ENCODE data around the gene AANAT.

DNA sequence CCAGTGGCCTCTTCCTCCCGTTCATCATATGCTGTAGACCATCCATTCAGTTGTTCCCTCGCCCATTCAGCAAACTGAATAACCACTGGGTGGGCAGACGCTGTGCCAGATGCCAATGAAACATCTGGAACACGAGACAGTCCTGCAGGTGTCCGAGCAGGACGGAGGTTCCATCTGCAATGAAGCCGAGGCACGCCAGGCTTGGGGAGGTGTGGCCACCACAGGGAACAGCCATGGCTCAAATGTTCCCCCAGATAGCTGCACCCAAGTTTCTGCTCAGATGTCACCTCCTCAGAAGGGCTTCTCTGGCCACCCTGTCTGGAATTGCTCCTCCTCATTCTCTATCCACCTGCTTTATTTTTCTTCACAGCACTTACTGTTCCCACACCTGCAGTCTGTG is 45.0 kb upstream of the AANAT start:
- TF ChIP-seq, protein P1, sequence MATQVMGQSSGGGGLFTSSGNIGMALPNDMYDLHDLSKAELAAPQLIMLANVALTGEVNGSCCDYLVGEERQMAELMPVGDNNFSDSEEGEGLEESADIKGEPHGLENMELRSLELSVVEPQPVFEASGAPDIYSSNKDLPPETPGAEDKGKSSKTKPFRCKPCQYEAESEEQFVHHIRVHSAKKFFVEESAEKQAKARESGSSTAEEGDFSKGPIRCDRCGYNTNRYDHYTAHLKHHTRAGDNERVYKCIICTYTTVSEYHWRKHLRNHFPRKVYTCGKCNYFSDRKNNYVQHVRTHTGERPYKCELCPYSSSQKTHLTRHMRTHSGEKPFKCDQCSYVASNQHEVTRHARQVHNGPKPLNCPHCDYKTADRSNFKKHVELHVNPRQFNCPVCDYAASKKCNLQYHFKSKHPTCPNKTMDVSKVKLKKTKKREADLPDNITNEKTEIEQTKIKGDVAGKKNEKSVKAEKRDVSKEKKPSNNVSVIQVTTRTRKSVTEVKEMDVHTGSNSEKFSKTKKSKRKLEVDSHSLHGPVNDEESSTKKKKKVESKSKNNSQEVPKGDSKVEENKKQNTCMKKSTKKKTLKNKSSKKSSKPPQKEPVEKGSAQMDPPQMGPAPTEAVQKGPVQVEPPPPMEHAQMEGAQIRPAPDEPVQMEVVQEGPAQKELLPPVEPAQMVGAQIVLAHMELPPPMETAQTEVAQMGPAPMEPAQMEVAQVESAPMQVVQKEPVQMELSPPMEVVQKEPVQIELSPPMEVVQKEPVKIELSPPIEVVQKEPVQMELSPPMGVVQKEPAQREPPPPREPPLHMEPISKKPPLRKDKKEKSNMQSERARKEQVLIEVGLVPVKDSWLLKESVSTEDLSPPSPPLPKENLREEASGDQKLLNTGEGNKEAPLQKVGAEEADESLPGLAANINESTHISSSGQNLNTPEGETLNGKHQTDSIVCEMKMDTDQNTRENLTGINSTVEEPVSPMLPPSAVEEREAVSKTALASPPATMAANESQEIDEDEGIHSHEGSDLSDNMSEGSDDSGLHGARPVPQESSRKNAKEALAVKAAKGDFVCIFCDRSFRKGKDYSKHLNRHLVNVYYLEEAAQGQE (IDR thresholded peaks at IDR 0.05; ENCODE audit: low read depth) = no peak
- TF ChIP-seq CEBPB (IDR thresholded peaks at IDR 0.05) (no peak), YY1 (IDR thresholded peaks at IDR 0.05; ENCODE audit: low read depth) (no peak)
- TF ChIP-seq, protein P2, sequence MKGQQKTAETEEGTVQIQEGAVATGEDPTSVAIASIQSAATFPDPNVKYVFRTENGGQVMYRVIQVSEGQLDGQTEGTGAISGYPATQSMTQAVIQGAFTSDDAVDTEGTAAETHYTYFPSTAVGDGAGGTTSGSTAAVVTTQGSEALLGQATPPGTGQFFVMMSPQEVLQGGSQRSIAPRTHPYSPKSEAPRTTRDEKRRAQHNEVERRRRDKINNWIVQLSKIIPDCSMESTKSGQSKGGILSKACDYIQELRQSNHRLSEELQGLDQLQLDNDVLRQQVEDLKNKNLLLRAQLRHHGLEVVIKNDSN (IDR thresholded peaks at IDR 0.05) = no peak

Data from Ishikawa (cell line).